Sciatic nerve (tissue), 2 donors: ENCODE measurements around the gene NFIA. TPM values are rescaled to one million over a fixed set of nuclear protein-coding genes. Genes with fewer than 3 reads are reported as not detected.

Source experiments
- ATAC-seq: fragments of 200-7000 bp; cut with Tn5 transposase; one replicate; pipeline ENCODE4 v1.9.1; 2020; ENCODE audit warnings: mild to moderate bottlenecking, moderate library complexity
- DNase-seq: peaks from one replicate; pipeline ENCODE4 v3.0.0-alpha.2; 2020; ENCODE audit warnings: low spot score
- intact Hi-C: fragments of 100-400 bp; cut with DNase I; formaldehyde crosslinking; loops from one replicate; pipeline ENCODE4 v1.14.2; 2022
- total RNA-seq: library from RNA; stranded (reverse); fragmentation: NEBNext Ultra II Directional; extraction: Animal tissue kit (Norgen Biotek cat#: 25700); gene quantifications from one replicate; pipeline ENCODE4 v1.2.1, GENCODE V29; 2021
- donor health status: DM: no; HTN: no; CAD: no.
- donor health status: DM: no; HTN: no; CAD: no.

NFIA gene
- total RNA-seq: 143 TPM

- ATAC-seq (no peak), DNase-seq (peak; percentile 67)
- intact Hi-C loops: no loop called here
These were observed at the start of gene NFIA for GRCh38 chr1:61082311-61083012. Gene NFIA, plus strand, starts transcription at chr1:61082561.

GRCh38 chr1:61035880-61036279 is 46.5 kb upstream of the NFIA start:
- ATAC-seq (no peak), DNase-seq (no peak)
- intact Hi-C loops: no loop called here

GRCh38 chr1:61042466-61043009 is 39.8 kb upstream of the NFIA start:
- no peak for ATAC-seq
- intact Hi-C loops: loop anchor here (10.0 kb wide), 2 partner anchors 58 to 198 kb away; no protein-coding TSS in a partner anchor

GRCh38 chr1:61043010-61043820 is 39.1 kb upstream of the NFIA start:
- ATAC-seq: peak; percentile 96
- intact Hi-C loops: loop anchor here (10.0 kb wide), 2 partner anchors 58 to 198 kb away; no protein-coding TSS in a partner anchor
- DNase-seq: peak; percentile 97

More at GRCh38 chr1:61042466-61043009, 39.8 kb upstream of the NFIA start:
- DNase-seq: no peak

GRCh38 chr1:61046434-61046833 is 35.9 kb upstream of the NFIA start:
- intact Hi-C loops: loop anchor here (10.0 kb wide), 2 partner anchors 62 to 202 kb away; no protein-coding TSS in a partner anchor
- DNase-seq: no peak
- ATAC-seq: no peak

GRCh38 chr1:61047061-61047460 is 35.3 kb upstream of the NFIA start:
- intact Hi-C loops: loop anchor here (10.0 kb wide), 2 partner anchors 62 to 202 kb away; no protein-coding TSS in a partner anchor
- no peak for ATAC-seq
- DNase-seq: no peak

GRCh38 chr1:61049850-61050540 is 32.4 kb upstream of the NFIA start:
- DNase-seq: peak; percentile 97
- ATAC-seq: peak; percentile 88
- intact Hi-C loops: loop anchor here (10.0 kb wide), 4 partner anchors 65 to 405 kb away; no protein-coding TSS in a partner anchor

- intact Hi-C loops: loop anchor here (10.0 kb wide), 2 partner anchors 294 to 404 kb away; no protein-coding TSS in a partner anchor
- ATAC-seq (peak; percentile 45), DNase-seq (peak; percentile 82)
These were observed 31.6 kb upstream of the NFIA start for GRCh38 chr1:61050541-61051442.

GRCh38 chr1:61051443-61051718 is 31.0 kb upstream of the NFIA start:
- no peak for ATAC-seq
- intact Hi-C loops: loop anchor here (10.0 kb wide), 2 partner anchors 293 to 403 kb away; no protein-coding TSS in a partner anchor
- no peak for DNase-seq

GRCh38 chr1:61051719-61052394 is 30.5 kb upstream of the NFIA start:
- intact Hi-C loops: loop anchor here (10.0 kb wide), 2 partner anchors 293 to 403 kb away; no protein-coding TSS in a partner anchor
- no peak for ATAC-seq
- peak; percentile 65 for DNase-seq

GRCh38 chr1:61052395-61053225 is 29.8 kb upstream of the NFIA start:
- ATAC-seq (no peak), DNase-seq (no peak)
- intact Hi-C loops: loop anchor here (10.0 kb wide), 2 partner anchors 292 to 402 kb away; no protein-coding TSS in a partner anchor

- intact Hi-C loops: loop anchor here (10.0 kb wide), 2 partner anchors 292 to 402 kb away; no protein-coding TSS in a partner anchor
- no peak for ATAC-seq
- DNase-seq: no peak
These were observed 29.1 kb upstream of the NFIA start for GRCh38 chr1:61053226-61053711.

- intact Hi-C loops: loop anchor here (10.0 kb wide), 2 partner anchors 291 to 401 kb away; no protein-coding TSS in a partner anchor
- DNase-seq (peak; percentile 66), ATAC-seq (no peak)
These were observed 28.4 kb upstream of the NFIA start for GRCh38 chr1:61053712-61054600.

- ATAC-seq: no peak
- no peak for DNase-seq
- intact Hi-C loops: loop anchor here (10.0 kb wide), 2 partner anchors 290 to 400 kb away; no protein-coding TSS in a partner anchor
These were observed 27.8 kb upstream of the NFIA start for GRCh38 chr1:61054601-61054993.

- DNase-seq: no peak
- intact Hi-C loops: loop anchor here (10.0 kb wide), 2 partner anchors 290 to 400 kb away; no protein-coding TSS in a partner anchor
- no peak for ATAC-seq
These were observed 27.2 kb upstream of the NFIA start for GRCh38 chr1:61055110-61055614.
